CD4-positive, alpha-beta T cell treated with Interferon alpha-2 for 1 hour (primary cell): ENCODE measurements around the gene AFAP1L2.

Source experiments
- DNase-seq, 2 donors: peaks; one replicate each; pipeline ENCODE4 v3.0.0-alpha.2; 2020 to 2022

The AFAP1L2 gene

GRCh38 chr10:114385557-114385956, 18.7 kb downstream of the AFAP1L2 start:
- DNase-seq = no peak

GRCh38 chr10:114384601-114385000, 19.7 kb downstream of the AFAP1L2 start:
- no peak for DNase-seq

DNA sequence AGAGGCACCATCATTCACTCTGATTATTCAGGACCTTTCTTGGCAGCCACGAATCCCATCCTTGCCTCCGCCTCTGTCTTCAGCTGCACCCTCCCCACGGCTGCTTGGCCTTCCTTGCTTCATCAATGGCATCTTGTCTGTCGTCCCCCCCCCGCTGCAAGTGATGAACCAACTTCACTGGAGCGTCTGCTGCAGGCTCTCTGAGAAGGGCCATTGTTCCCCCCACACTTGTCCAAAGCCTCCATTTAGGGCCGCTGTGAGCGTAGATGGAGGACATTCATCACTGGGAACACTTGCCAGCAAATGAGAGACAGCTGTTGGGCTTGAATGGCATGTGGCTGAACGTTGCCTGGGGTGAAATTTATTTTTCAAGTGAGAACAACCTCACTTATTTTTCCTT, 20.1 kb downstream of the AFAP1L2 start:
- DNase-seq = no peak

DNA sequence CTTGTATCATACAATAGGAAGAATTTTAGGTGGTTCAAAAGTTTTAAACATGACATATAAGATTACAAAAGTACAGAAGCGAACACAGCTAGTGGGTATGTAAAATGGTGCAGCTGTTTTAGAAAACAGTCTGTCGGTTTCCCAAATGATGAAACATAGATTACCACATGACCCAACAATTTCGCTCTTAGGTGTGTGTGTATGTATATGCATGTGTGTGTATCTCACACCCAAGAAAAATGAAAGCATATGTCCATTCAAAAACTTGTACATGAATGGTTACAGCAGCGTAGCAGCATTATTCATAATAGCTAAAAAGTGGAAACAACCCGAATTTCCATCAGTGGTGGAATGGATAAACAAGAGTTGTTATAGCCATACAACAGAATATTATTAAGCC, 23.5 kb downstream of the AFAP1L2 start:
- DNase-seq = no peak

GRCh38 chr10:114380060-114380459, 24.2 kb downstream of the AFAP1L2 start:
- DNase-seq = no peak

- no peak for DNase-seq
Measured at GRCh38 chr10:114379631-114380041, 24.7 kb downstream of the AFAP1L2 start.

- DNase-seq = no peak
Measured at GRCh38 chr10:114376523-114376922, 27.8 kb downstream of the AFAP1L2 start.

GRCh38 chr10:114375047-114375446, 29.3 kb downstream of the AFAP1L2 start:
- no peak for DNase-seq

DNA sequence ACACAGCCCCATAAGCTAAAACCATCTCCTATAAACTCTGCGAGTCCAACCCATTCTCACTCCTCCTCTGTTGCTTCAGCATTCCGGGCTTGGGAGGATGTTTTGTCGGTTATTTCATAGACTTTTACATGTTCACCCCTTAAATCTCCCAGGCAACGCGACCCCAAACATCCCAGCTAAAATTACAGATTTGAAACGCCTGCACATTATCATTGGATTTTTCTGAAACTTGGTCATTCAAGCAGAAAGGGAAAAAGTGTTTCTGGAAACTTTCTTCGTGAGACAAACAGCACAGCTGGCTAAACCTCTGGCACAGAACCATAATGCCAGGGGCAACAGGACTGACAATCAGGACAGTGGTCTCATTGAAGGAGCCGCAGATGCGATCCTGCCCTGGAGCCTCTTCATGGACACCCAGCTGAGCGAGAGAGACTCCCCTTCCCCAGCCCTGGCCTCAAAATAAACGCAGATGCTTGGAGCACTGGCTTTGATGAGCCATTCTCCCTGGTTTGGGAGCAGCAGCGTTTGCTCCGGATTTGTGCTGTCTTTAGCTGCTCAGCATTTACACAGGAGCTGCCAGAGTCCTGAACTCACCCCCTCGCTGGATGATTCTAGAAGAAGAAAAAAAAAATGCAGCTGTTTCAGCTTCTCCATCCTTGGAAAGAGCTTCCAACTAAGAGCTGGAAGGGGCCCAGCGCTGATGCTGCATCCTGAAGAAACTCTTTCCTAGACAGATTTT, 30.1 kb downstream of the AFAP1L2 start:
- DNase-seq = no peak

DNA sequence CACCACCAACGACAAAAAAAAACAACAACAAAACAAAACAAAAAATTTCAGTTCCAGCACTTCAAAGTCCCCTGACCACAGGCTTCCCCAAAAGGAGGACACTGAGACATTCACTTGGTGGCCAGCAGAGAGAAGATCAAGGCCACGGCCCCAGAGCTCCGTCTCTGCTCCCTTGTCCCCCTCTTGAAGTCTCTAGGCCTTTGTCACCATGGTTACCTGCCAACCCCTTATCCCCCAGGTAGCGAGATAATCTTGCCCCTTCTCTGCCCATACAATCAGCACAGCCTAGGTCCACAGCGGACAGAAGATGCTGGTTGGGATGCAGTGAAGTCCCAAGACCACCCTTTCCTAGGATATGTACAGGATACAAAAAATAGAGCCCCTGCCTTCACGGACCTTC, 30.7 kb downstream of the AFAP1L2 start:
- no peak for DNase-seq

DNA sequence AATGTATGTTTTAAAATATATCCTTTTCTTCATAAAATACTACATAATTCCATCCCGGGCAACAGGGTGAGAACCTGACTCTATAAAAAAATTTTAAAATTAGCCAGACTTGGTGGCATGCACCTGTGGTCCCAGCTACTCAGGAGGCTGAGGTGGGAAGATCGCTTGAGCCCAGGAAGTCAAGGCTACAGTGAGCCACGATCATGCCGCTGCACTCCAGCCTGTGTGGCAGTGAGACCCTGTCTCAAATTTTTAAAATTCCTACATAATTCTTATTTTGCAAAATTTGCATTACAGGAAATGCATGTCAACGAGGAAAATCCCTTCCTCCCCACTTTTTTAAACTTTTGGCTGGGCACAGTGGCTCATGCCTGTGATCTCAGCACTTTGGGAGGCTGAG, 31.3 kb downstream of the AFAP1L2 start:
- no peak for DNase-seq

- no peak for DNase-seq
Measured at GRCh38 chr10:114372179-114372578, 32.1 kb downstream of the AFAP1L2 start.

DNA sequence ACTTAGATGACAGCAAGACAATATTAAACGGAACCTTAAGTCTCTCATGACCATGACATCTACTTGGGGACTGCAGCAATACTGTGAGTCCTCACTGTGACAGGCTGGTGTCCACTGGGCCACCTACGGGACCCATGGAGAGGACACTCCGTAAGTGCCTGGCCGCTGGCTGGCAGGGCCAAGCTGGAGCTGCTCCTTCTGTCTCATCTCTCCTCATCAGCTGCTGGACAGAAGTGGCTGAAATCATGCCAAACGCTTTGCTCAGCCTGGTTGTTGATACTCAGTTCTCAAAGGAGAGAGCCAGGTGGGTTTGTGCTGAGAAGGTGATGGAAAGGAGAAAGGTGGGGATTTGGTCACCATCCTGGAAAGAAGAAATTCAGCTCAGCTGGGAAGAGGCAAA, 33.3 kb downstream of the AFAP1L2 start:
- no peak for DNase-seq

- DNase-seq = no peak
Measured at GRCh38 chr10:114370199-114370598, 34.1 kb downstream of the AFAP1L2 start.

GRCh38 chr10:114368057-114368391, 36.3 kb downstream of the AFAP1L2 start:
- no peak for DNase-seq

DNA sequence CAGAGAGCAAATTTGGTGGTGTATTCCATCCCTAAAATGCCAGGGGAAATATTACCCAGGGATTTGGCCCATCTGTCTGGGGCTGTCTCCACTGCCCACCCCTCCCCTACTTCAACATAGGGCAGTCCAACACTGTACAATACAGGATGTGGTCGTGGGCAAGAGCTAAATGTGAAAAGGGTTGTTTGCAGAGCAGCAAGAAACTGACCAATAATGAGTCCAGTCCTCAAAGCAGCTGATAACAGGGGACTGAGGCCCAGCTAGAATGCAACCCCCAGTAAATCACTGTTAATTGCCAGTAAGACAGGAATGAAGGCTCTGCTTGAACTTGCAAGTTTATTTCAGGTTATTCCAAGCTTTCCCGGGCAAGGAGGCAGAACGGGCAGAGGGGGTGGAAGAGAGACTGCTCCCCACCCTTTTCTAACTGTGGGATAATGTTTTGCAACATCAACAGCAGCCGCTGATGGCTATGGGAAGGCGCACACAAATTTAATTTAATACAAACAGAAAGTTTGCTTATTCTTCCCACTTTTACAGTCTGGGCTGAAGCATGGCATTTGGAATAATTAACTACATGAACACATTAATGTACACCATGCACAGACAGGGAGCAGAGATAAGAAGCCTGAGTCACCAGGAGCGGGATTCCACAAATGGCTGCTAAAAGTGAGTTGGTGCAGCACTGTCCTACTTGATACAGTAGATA, 36.8 kb downstream of the AFAP1L2 start:
- DNase-seq = no peak

DNA sequence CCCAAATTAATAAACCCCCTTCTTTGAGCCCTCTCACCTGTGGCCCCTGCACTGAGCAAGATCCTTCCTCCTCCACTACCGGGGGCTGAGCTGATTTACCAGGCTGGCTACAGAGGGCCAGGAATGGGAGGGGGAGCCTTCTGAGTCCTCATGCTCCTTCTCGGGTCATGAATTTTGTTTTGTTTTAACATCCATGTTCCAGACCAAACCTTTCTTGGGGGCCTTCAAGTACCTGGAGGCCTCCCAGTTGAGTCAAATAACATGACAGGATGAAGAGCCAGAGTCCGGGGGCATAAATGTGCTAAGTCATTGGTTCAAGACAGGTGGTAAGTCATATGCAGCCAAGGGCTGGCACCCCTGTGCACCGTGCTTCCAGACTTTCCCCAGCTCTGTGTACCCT, 39.6 kb downstream of the AFAP1L2 start:
- DNase-seq = no peak

DNA sequence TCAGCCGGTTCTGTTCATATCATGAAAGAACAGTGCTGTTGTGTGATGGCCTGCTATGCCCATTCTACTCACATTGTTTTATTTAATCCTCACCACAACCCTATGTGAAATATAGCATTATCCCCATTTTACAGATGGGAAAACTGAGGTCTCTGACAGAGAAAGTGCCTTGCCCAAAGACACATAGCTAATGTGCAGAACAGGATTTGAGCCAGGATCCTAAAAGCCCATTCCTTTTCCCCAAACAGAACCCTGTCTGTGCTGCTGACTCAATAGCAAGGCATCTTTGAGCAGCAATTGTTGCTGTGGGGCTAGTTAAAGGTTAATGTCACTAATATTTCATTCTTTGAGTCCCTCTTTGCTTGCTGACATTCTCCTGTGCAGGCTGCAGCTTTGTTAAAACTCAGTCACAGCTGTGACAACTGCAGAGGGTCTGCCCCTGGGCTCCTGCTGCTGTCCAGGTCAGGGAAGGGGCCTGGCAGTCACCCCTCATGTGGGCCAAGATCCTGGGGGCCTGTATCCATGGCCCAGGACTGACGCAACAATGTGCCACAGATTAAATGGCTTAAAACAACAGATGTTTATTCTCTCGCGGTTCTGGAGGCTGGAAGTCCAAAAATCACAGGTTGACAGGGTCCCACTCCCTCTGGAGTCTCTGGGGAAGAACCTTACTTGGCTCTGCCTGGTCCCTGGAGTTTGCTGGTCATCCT, 40.4 kb downstream of the AFAP1L2 start:
- no peak for DNase-seq

DNA sequence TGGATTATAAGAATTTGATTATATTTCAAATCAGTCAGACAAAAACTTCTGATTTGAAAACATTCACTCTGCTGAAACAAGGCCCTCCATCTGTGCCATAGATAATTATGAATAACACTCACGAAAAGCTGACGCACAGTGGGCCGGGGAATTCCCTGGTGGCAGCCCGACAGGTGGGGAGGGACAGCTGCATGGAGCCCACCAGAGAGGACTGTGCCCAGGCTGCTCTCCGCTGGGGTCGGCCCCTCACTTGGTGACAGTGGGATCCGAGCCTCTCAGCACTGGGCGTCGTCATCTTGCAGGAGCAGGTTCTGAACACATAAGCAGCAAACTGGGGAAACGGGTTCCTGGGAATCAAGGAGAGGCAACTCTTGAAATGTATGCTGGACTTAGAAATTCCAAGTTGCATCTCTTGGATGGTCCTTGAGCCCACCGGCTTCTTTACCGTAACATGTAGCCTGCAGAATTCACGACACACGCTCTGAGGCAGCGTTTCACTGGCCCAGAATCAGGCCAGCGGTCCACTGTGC, 41.4 kb downstream of the AFAP1L2 start:
- no peak for DNase-seq

- no peak for DNase-seq
Measured at GRCh38 chr10:114359953-114360345, 44.4 kb downstream of the AFAP1L2 start.

- DNase-seq = no peak
Measured at GRCh38 chr10:114359041-114359952, 45.0 kb downstream of the AFAP1L2 start.

DNA sequence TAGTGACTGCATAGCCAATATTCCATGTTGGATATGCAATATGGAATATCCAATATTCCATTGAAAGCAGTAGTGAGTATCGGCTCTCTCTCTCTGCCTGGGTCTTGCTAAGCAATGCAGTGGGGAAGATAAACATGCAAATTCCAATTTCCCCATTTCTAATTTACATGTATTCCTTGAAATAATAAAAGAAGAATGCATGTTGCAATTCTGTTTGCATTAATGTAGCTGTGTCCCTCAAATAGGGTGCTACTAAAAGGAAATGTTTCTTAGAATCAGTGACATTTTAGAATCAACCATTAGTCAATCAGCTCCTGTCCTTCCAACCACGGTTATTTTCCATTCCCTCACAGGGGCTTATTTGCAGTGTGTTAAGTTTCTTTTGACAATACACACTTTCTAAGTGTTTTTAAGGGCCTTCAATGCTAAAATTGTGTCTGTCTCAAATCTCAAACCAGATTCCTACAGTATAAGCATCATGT, 46.7 kb downstream of the AFAP1L2 start:
- DNase-seq = no peak
